KBM-7 (cell line): Measurements from ENCODE around the gene LRTM2.
A peak's percentile ranks its signal among the peaks of the same experiment; 100 is the strongest.

ENCODE experiments used
- DNase-seq: peaks from one replicate; pipeline ENCODE4 v3.0.0-alpha.2; 2015
- in situ Hi-C: fragments of 300-500 bp; cut with MboI; formaldehyde crosslinking; loops from 2 replicates; pipeline ENCODE4 v1.14.3; 2020; ENCODE audit warnings: low sequenced_read_pairs, low pct_unique_long_range_greater_than_20kb, mixed read lengths

Gene LRTM2

GRCh38 chr12:1825382-1826102 lies 5.2 kb downstream of the LRTM2 start:
- in situ Hi-C loops = no loop called here
- DNase-seq = no peak

GRCh38 chr12:1826401-1826800 lies 6.0 kb downstream of the LRTM2 start:
- DNase-seq = no peak
- in situ Hi-C loops = no loop called here

- DNase-seq = peak; percentile 71
Observed at GRCh38 chr12:1826867-1827705, 6.7 kb downstream of the LRTM2 start.

GRCh38 chr12:1827826-1828805 lies 7.8 kb downstream of the LRTM2 start:
- in situ Hi-C loops = no loop called here
- no peak for DNase-seq

More at GRCh38 chr12:1826867-1827705, 6.7 kb downstream of the LRTM2 start:
- in situ Hi-C loops = no loop called here

GRCh38 chr12:1828856-1829255 lies 8.5 kb downstream of the LRTM2 start:
- no peak for DNase-seq
- in situ Hi-C loops = no loop called here

- DNase-seq = no peak
- in situ Hi-C loops = no loop called here
Observed at GRCh38 chr12:1829306-1829900, 9.0 kb downstream of the LRTM2 start.

GRCh38 chr12:1830401-1830845 lies 10.1 kb downstream of the LRTM2 start:
- DNase-seq = no peak
- in situ Hi-C loops = no loop called here

- no peak for DNase-seq
- in situ Hi-C loops = no loop called here
Observed at GRCh38 chr12:1830981-1831963, 10.9 kb downstream of the LRTM2 start.

- DNase-seq = no peak
- in situ Hi-C loops = no loop called here
Observed at GRCh38 chr12:1832801-1833595, 12.6 kb downstream of the LRTM2 start.

- DNase-seq = no peak
- in situ Hi-C loops = no loop called here
Observed at GRCh38 chr12:1833596-1834028, 13.2 kb downstream of the LRTM2 start.

GRCh38 chr12:1834186-1834925 lies 14.0 kb downstream of the LRTM2 start:
- no peak for DNase-seq
- in situ Hi-C loops = no loop called here

- DNase-seq = no peak
- in situ Hi-C loops = no loop called here
Observed at GRCh38 chr12:1835211-1836131, 15.1 kb downstream of the LRTM2 start.

GRCh38 chr12:1836241-1836803 lies 16.0 kb downstream of the LRTM2 start:
- in situ Hi-C loops = no loop called here
- DNase-seq = no peak

- in situ Hi-C loops = no loop called here
- DNase-seq = no peak
Observed at GRCh38 chr12:1836854-1837421, 16.6 kb downstream of the LRTM2 start.
